Measurements from ENCODE around the gene SYTL3. TPM values are rescaled to one million over a fixed set of nuclear protein-coding genes. Genes with fewer than 3 reads are reported as not detected.
"Not testable (repeated sequence)": the region's sequence is repeated elsewhere in the genome, so short reads cannot be mapped to it uniquely, and the experiment has no call there.

SYTL3 gene
- total RNA-seq, 1 donor from 2014 or later = 13.9 TPM

DNA sequence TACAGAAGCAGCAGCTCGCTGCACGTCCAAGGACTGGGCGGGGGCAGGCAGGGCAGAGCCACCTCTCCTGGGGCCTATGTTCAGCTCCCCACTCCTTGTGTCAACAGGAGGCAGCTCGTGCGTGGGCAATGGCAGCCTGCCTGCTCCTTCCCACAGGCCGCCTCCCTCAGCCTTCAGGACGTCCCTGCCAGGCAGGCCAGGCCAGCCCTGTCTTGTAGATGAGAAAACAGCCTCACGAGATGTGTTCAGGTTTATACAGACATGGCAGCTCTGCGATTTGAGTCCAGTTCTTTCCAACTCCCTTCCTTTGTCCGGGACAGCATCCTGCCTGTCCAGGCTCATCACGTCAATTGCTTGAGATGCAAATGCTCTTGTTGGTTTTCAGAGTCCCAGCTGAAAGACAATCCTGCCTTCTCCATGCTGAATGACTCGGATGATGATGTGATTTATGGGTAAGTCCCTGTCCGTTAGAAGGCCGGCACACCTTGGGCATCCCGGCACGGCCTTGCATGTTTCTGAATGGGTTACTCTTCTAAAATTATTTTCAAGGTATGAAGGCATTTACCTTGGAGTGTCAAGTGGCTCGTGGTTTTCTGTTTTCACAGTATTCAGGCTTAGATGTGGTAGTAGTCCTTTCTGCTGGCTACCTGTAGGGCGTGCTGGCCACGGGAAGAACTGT, 18.8 kb upstream of the SYTL3 start:
- TF ChIP-seq, protein P1, sequence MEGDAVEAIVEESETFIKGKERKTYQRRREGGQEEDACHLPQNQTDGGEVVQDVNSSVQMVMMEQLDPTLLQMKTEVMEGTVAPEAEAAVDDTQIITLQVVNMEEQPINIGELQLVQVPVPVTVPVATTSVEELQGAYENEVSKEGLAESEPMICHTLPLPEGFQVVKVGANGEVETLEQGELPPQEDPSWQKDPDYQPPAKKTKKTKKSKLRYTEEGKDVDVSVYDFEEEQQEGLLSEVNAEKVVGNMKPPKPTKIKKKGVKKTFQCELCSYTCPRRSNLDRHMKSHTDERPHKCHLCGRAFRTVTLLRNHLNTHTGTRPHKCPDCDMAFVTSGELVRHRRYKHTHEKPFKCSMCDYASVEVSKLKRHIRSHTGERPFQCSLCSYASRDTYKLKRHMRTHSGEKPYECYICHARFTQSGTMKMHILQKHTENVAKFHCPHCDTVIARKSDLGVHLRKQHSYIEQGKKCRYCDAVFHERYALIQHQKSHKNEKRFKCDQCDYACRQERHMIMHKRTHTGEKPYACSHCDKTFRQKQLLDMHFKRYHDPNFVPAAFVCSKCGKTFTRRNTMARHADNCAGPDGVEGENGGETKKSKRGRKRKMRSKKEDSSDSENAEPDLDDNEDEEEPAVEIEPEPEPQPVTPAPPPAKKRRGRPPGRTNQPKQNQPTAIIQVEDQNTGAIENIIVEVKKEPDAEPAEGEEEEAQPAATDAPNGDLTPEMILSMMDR (IDR thresholded peaks at IDR 0.05) = no peak
- DNase-seq (peak; percentile 63), ATAC-seq (peak; percentile 42 to 47)
- no peaks in the 10 kb centered on the region for H3K27me3 ChIP-seq (ENCODE audit: low read depth)
- no peaks in the 10 kb centered on the region for H3K9me3 ChIP-seq
- peaks cover 21% of the 10 kb centered on the region for H3K4me1 ChIP-seq
- intact Hi-C loops (cut with DNase I) = no loop called here
- peak overlapping the region; percentile 61 for H3K27ac ChIP-seq
- H3K4me3 ChIP-seq = no peak overlapping the region
- H3K36me3 ChIP-seq = peaks cover 90% of the 10 kb centered on the region

DNA sequence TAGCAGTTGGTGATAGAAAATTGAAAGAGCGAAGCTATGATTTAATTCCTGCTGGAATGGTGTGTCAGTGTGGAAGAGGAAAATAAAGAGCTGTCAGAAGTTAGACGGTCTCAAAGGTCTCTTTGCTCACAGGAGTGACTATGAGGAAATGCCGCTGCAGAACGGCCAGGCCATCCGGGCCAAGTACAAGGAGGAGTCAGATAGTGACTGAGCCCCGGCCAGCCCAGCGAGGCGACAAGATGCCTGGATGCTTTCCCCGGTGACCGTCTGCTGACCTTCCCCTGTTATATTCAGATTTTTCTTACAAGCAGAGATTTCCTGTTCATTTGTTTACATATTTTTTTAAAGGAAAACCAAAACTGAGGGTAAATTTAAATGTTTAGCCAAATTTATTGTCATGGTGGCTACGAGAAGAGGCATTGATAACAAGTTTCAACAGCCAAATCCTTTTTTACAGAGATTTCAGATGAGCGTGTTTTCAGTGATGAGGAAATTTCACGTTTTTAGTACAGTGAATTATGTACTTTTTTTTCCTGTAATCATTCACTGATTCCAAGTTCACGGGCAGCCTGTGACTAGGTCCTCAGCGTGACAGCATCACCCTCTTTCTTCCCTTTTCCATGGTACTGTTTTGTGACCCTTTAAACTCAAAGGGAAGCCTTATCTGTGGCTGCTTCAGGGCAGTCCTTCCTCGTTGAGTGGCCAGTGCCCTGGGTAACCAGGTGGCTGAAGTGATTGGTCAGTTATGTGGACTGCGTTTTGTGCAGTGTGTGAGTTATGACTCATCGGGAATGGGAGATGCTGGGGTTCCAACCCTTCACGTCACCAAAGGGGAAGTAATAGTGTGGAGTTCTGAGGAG, 17.9 kb upstream of the SYTL3 start:
- TF ChIP-seq, protein P1 (IDR thresholded peaks at IDR 0.05) = no peak
- H3K4me1 ChIP-seq = peaks cover 21% of the 10 kb centered on the region
- H3K4me3 ChIP-seq = no peak overlapping the region
- H3K36me3 ChIP-seq = peaks cover 90% of the 10 kb centered on the region
- H3K27ac ChIP-seq = peak overlapping the region; percentile 61
- no peak for DNase-seq
- ATAC-seq = peak; percentile 85 to 88
- intact Hi-C loops (cut with DNase I) = no loop called here
- no peaks in the 10 kb centered on the region for H3K27me3 ChIP-seq (ENCODE audit: low read depth)
- H3K9me3 ChIP-seq = no peaks in the 10 kb centered on the region

DNA sequence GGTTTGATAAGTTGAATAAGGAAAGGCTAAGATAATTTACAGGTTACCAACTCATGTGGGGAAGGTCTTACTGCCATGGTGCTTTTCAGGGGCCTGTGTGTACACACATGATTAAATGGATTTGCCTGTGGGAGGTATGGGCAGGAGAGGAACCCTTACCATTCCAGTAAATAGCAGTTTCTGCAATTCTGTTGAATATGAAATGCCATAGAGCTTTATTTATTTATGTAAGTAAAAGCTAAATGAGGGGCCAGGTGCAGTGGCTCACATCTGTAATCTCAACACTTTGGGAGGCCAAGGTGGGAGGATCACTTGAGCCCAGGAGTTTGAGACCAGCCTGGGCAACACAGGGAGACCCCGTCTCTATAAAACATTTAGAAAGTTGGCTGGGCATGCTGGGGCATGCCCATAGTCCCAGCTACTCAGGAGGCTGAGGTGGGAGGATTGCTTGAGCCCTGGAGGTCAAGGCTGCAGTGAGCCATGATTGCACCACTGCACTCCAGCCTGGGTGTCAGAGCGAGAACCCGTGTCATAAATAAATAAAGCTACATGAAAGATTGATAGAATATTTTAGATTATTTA, 17.2 kb upstream of the SYTL3 start:
- H3K4me3 ChIP-seq; intact Hi-C loops (cut with DNase I); H3K9me3 ChIP-seq; H3K27me3 ChIP-seq (ENCODE audit: low read depth); DNase-seq; ATAC-seq: not testable (repeated sequence)
- Histone ChIP-seq H3K27ac (peak overlapping the region; percentile 61), H3K36me3 (peaks cover 90% of the 10 kb centered on the region), H3K4me1 (peaks cover 21% of the 10 kb centered on the region)

DNA sequence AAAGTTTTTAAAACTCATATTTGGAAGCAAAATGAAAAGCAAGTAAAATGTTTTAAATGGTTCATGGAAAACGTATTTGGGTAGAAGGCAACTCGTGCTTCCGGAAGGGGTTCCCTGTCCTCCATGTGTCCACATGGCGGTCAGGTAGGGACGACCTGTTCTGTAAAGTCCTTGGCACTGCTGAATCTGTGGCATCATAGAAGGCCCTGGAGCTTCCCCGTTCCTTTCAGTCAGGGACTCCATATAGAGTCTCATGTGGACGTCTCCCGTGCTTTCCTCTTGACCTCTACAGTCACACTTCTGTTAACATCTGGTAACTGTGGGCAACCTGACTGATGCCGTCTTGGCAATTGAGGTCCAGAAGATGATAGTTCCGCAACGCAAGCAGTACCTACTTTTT, 16.7 kb upstream of the SYTL3 start:
- TF ChIP-seq, protein P1 (IDR thresholded peaks at IDR 0.05) = no peak
- ATAC-seq (no peak), DNase-seq (no peak)
- Histone ChIP-seq H3K4me3 (no peak overlapping the region), H3K4me1 (peaks cover 21% of the 10 kb centered on the region), H3K27ac (peak overlapping the region; percentile 61), H3K27me3 (ENCODE audit: low read depth) (no peaks in the 10 kb centered on the region), H3K9me3 (no peaks in the 10 kb centered on the region), H3K36me3 (peaks cover 85% of the 10 kb centered on the region)
- intact Hi-C loops (cut with DNase I) = no loop called here

DNA sequence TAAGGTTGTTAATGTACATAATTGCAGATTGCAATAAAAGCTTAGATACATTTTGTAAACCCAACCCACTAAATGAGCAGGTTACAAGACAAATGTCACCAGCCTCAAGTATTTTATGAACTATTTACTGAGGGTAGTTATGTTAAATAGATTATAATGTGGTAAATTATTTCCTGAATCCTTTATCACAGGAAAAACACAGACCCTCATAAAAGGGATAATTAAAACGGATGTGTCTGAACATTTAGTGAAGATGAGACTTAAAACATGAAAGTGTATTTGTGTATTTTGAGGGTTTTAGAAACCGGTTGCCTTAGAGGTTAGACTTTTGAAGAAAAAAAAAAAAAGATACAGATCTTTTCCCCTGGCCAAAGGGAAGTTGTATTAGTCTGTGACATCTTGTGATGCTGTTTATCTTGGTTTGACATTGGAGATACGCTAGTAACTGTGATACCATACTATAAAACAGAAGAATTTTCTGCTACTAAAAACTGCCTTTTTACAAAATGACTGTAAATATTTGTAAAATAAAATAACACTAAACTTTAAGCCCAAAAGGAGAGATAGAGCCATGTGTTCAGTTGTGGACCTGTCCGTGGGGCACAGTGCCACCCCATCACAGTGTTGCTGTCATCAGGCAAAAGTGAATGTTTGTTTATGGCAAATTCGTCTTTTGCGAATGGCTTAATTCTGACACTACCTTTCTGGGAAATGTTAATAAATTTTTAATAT, 15.0 kb upstream of the SYTL3 start:
- DNase-seq = no peak
- TF ChIP-seq, protein P1 (IDR thresholded peaks at IDR 0.05) = no peak
- H3K4me3 ChIP-seq = no peak overlapping the region
- H3K27me3 ChIP-seq (ENCODE audit: low read depth) = no peaks in the 10 kb centered on the region
- intact Hi-C loops (cut with DNase I) = no loop called here
- no peak overlapping the region for H3K27ac ChIP-seq
- H3K9me3 ChIP-seq = no peaks in the 10 kb centered on the region
- peaks cover 69% of the 10 kb centered on the region for H3K36me3 ChIP-seq
- ATAC-seq = no peak
- peaks cover 21% of the 10 kb centered on the region for H3K4me1 ChIP-seq
